ENCODE data around the gene UBQLN4. TPM values are rescaled to one million over a fixed set of nuclear protein-coding genes. Genes with fewer than 3 reads are reported as not detected.

Gene UBQLN4
- total RNA-seq, 1 experiment from 2014 or later: 37.3 TPM

- ChIA-PET CTCF (interaction anchor here (0.9 to 7.0 kb wide), 9 partner anchors 12 to 79 kb away, joined by 3 to 52 read pairs (median 3); partner anchors contain the start of gene MEX3A), POLR2A (no interaction called here)
- no peak for ATAC-seq
- Mint-ChIP-seq H3K27ac (peak overlapping the region; percentile 4; the same call in 1 of the 2 replicates), H3K4me1 (peaks cover 13% of the 10 kb centered on the region), H3K9me3 (no peaks in the 10 kb centered on the region), H3K4me3 (peak overlapping the region; percentile 29), H3K27me3 (ENCODE audit: low read depth) (no peaks in the 10 kb centered on the region), H3K36me3 (peaks cover 22% of the 10 kb centered on the region)
- TF ChIP-seq MAX (CRISPR knock-in tag; IDR thresholded peaks at IDR 0.05) (no peak), SOX15 (CRISPR knock-in tag; IDR thresholded peaks at IDR 0.05) (no peak), SMAD4 (CRISPR knock-in tag; IDR thresholded peaks at IDR 0.05) (no peak), GTF2I (CRISPR knock-in tag; conservative IDR thresholded peaks at IDR 0.05) (no peak), SP1 (CRISPR knock-in tag; conservative IDR thresholded peaks at IDR 0.05) (no peak), TEAD4 (CRISPR knock-in tag; IDR thresholded peaks at IDR 0.05) (no peak), AFF4 (CRISPR knock-in tag; IDR thresholded peaks at IDR 0.05; ENCODE audit: borderline replicate concordance) (no peak), E2F1 (CRISPR knock-in tag; IDR thresholded peaks at IDR 0.05) (no peak), CREM (CRISPR knock-in tag; IDR thresholded peaks at IDR 0.05) (no peak), KAT7 (CRISPR knock-in tag; IDR thresholded peaks at IDR 0.05; ENCODE audit: borderline replicate concordance) (no peak), NR1H2 (CRISPR knock-in tag; IDR thresholded peaks at IDR 0.05) (no peak)
- DNase-seq (ENCODE audit: low spot score): no peak
Observed at GRCh38 chr1:156051011-156051725, 2.4 kb downstream of the UBQLN4 start.

GRCh38 chr1:156050376-156050775, 3.2 kb downstream of the UBQLN4 start:
- CTCF ChIA-PET: interaction anchor here (1.1 to 7.0 kb wide), 2 partner anchors 16 to 25 kb away, joined by 4 to 52 read pairs; no protein-coding TSS in a partner anchor
- ATAC-seq: no peak
- Mint-ChIP-seq H3K27ac (no peak overlapping the region; the same call in 1 of the 2 replicates), H3K4me3 (no peak overlapping the region), H3K27me3 (ENCODE audit: low read depth) (no peaks in the 10 kb centered on the region), H3K36me3 (peaks cover 19% of the 10 kb centered on the region), H3K9me3 (no peaks in the 10 kb centered on the region), H3K4me1 (peaks cover 8% of the 10 kb centered on the region)
- no peak for TF ChIP-seq USF2 (CRISPR knock-in tag; IDR thresholded peaks at IDR 0.05)
- no peak for TF ChIP-seq ZNF671 (CRISPR knock-in tag; IDR thresholded peaks at IDR 0.05)
- TF ChIP-seq PREB (CRISPR knock-in tag; IDR thresholded peaks at IDR 0.05; ENCODE audit: borderline replicate concordance): no peak
- TF ChIP-seq TEAD4 (CRISPR knock-in tag; IDR thresholded peaks at IDR 0.05): no peak
- TF ChIP-seq ZBTB21 (CRISPR knock-in tag; IDR thresholded peaks at IDR 0.05; ENCODE audit: borderline replicate concordance): no peak
- TF ChIP-seq NFE2L1 (CRISPR knock-in tag; IDR thresholded peaks at IDR 0.05): no peak
- TF ChIP-seq ZNF138 (CRISPR knock-in tag; conservative IDR thresholded peaks at IDR 0.05): no peak
- no peak for TF ChIP-seq ETV6 (CRISPR knock-in tag; IDR thresholded peaks at IDR 0.05)
- TF ChIP-seq ZNF532 (CRISPR knock-in tag; IDR thresholded peaks at IDR 0.05; ENCODE audit: borderline replicate concordance): no peak
- TF ChIP-seq KAT7 (CRISPR knock-in tag; IDR thresholded peaks at IDR 0.05; ENCODE audit: borderline replicate concordance): no peak
- DNase-seq (ENCODE audit: low spot score): no peak
- POLR2A ChIA-PET: no interaction called here

Measured in WTC11 (cell line).